ENCODE data around the gene EEFSEC. TPM values are rescaled to one million over a fixed set of nuclear protein-coding genes. Genes with fewer than 3 reads are reported as not detected.

EEFSEC gene
- total RNA-seq, 4 donors from 2014 or later = 11.5 to 18.7 (median 14.9) TPM

GRCh38 chr3:128383316-128384235, 230.3 kb downstream of the EEFSEC start:
- Histone ChIP-seq H3K4me3 (no peak overlapping the region), H3K9me3 (no peaks in the 10 kb centered on the region), H3K36me3 (no peaks in the 10 kb centered on the region), H3K4me1 (peaks cover 0 to 47% (median 3%) of the 10 kb centered on the region in 3 donors), H3K27me3 (no peaks in the 10 kb centered on the region), H3K27ac (no peak overlapping the region)
- DNase-seq = no peak
- intact Hi-C loops (cut with DNase I) = no loop called here
- TF ChIP-seq CTCF (IDR thresholded peaks at IDR 0.05) (no peak), POLR2A (IDR thresholded peaks at IDR 0.05) (no peak)
- WGBS, 2 donors = 87 to 92% methylated on average over 10 of the region's 11 CpGs

GRCh38 chr3:128385080-128385832, 232.0 kb downstream of the EEFSEC start:
- peaks cover 0 to 37% (median 0%) of the 10 kb centered on the region in 3 donors for H3K4me1 ChIP-seq
- WGBS, 2 donors = 67 to 74% methylated on average over 3 to 5 of the region's 11 CpGs
- TF ChIP-seq POLR2A (IDR thresholded peaks at IDR 0.05) (no peak), CTCF (IDR thresholded peaks at IDR 0.05) (no peak)
- H3K27me3 ChIP-seq = no peaks in the 10 kb centered on the region
- intact Hi-C loops (cut with DNase I) = no loop called here
- no peaks in the 10 kb centered on the region for H3K36me3 ChIP-seq
- no peaks in the 10 kb centered on the region for H3K9me3 ChIP-seq
- no peak for DNase-seq
- H3K27ac ChIP-seq = no peak overlapping the region
- no peak overlapping the region for H3K4me3 ChIP-seq

- Histone ChIP-seq H3K4me3 (no peak overlapping the region), H3K27ac (no peak overlapping the region), H3K36me3 (no peaks in the 10 kb centered on the region), H3K4me1 (peaks cover 0 to 7% (median 0%) of the 10 kb centered on the region in 3 donors), H3K27me3 (no peaks in the 10 kb centered on the region), H3K9me3 (no peaks in the 10 kb centered on the region)
- no peak for TF ChIP-seq POLR2A (IDR thresholded peaks at IDR 0.05)
- TF ChIP-seq CTCF (IDR thresholded peaks at IDR 0.05) = no peak
- WGBS, 2 donors = 90 to 93% methylated on average over 3 to 6 of the region's 9 CpGs
- no peak for DNase-seq
- intact Hi-C loops (cut with DNase I) = no loop called here
These were observed 235.7 kb downstream of the EEFSEC start for GRCh38 chr3:128388932-128389331.

GRCh38 chr3:128390867-128391266, 237.6 kb downstream of the EEFSEC start:
- intact Hi-C loops (cut with DNase I) = no loop called here
- Histone ChIP-seq H3K4me3 (no peak overlapping the region), H3K9me3 (no peaks in the 10 kb centered on the region), H3K27ac (no peak overlapping the region), H3K27me3 (no peaks in the 10 kb centered on the region), H3K36me3 (no peaks in the 10 kb centered on the region), H3K4me1 (peaks cover 0 to 8% (median 0%) of the 10 kb centered on the region in 3 donors)
- no peak for DNase-seq
- no peak for TF ChIP-seq POLR2A (IDR thresholded peaks at IDR 0.05)
- WGBS, 2 donors = 85 to 92% methylated on average over 3 to 7 of the region's 9 CpGs

GRCh38 chr3:128392021-128392420, 238.7 kb downstream of the EEFSEC start:
- TF ChIP-seq CTCF (IDR thresholded peaks at IDR 0.05) (no peak), POLR2A (IDR thresholded peaks at IDR 0.05) (no peak)
- intact Hi-C loops (cut with DNase I) = no loop called here
- DNase-seq = no peak
- H3K27ac ChIP-seq = no peak overlapping the region
- no peaks in the 10 kb centered on the region for H3K9me3 ChIP-seq
- no CpG with 5 or more reads among the region's 7 CpGs for WGBS, 2 donors
- peaks cover 0 to 8% (median 0%) of the 10 kb centered on the region in 3 donors for H3K4me1 ChIP-seq
- H3K4me3 ChIP-seq = no peak overlapping the region
- no peaks in the 10 kb centered on the region for H3K36me3 ChIP-seq
- no peaks in the 10 kb centered on the region for H3K27me3 ChIP-seq

Measured in esophagus squamous epithelium (tissue), 5 donors.